GM21526 (cell line): ENCODE results near the gene ELMOD1.

Experiments
- ATAC-seq: cut with Tn5 transposase; IDR thresholded peaks from one replicate; pipeline ENCODE4 v1.9.1; 2021; ENCODE audit warnings: moderate library complexity; ENCODE audit not compliant: unreplicated experiment, low FRiP score

The ELMOD1 gene

DNA sequence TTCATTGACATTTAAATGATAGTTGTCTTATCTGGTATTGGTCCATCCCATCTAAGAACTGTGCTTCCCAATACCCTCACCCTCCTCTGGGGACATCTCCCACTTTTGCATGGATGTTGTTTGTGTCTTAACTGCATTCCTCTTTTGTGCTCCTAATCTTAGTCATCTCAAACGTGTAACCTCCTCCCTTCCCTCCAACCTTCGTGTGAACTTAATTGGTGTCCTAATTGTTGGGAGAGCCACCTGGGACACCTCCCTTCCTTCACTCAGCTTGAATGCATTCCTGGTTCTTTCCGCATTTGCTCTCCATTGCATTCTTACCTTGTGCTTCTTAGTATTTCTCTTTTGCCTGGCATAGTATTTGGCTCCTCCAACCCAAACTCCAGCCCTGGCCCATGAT is 9.8 kb upstream of the ELMOD1 start:
- no peak for ATAC-seq

- no peak for ATAC-seq
These were observed 7.2 kb upstream of the ELMOD1 start for GRCh38 chr11:107583629-107584195.

DNA sequence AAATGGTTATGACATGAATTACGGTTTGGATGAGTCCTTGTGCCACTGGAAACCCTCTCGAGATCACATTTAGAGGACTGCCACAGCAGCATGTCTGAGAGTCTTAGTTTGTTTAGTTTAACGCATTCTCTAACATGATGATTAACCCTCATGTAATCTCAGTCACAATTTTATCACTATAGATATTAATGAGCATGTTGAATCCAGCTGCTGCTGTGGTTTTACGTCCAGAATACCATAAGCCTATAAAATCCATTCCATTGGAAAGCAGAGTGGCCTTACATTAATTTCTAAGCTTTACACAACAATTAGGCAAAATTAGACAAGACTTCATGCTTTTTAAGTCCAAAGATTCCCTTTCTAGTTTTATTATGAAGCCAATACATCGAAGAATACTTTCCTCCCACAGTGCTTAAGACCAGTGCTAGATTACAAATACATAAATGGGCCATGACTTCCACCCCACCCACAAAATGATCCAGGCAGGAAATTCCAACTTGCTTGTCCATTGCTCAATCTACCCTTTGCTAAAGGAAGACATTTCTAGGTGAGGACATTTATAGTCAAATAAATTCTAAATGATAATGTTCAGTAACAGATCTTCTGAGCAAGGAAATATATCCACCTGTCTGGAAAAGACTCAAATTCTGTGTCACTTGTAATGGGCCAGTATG is 3.5 kb upstream of the ELMOD1 start:
- ATAC-seq = no peak

DNA sequence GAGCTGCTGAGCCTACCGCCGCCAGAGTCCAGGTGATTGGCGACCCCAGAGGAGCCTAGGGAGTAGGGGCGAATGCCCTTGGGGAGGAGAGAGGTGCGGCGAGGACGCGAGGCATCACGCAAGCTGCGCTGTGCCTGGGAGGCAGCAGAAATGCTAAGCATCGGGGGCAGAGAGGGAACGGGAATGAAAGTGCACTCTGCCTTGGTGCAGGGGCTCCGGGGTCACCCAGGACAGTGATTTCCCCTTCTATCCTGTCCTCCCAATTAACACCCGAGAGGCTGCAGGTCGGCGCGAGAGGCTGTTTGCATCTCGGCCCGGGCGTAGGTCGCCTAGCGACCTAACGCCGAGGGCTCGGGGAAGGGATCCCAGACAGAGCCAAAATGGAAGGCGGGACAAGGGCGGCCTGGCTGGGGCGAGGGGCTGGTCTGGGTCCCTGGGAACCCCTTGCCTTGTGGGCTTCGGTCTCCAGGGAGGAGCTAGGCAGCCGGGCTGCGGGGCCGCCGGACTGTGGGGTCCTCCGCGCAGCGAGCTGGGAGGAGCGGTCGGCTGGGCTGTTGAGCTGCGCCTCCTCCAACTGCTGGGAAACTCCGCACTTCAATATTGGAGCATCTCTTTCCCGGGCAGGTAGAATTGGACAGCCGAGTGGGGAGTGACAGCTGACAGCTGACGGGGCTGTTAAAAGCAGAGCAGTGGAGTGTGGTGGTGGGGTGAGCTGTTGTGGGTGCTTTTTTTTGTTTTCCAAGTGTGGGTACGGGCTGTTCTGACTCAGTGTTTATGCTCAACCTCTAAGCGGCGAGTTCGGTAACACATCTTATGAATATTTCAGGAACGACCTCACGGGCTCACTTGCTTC is 657 bp downstream of the ELMOD1 start:
- peak; percentile 36 for ATAC-seq

GRCh38 chr11:107592231-107592590 is 1.3 kb downstream of the ELMOD1 start:
- ATAC-seq = no peak

DNA sequence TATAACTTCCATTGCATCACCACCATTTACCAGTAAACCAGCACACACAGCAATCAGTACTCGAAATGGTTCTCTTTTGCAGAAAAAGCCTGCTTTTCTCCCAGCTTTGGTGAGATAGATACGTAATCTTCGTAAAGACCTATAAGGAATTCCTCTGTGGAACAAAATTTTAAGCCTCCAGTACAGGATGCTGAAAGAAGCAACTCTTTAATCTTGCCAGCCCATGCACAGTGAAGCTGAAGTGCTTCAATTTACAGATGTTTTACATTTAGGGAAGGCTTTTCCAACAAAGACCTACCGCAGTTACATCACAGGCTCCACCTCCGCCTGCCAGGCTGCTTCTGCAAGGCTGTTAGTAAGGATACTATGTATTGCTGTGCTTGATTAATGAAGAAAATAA is 1.9 kb downstream of the ELMOD1 start:
- no peak for ATAC-seq

DNA sequence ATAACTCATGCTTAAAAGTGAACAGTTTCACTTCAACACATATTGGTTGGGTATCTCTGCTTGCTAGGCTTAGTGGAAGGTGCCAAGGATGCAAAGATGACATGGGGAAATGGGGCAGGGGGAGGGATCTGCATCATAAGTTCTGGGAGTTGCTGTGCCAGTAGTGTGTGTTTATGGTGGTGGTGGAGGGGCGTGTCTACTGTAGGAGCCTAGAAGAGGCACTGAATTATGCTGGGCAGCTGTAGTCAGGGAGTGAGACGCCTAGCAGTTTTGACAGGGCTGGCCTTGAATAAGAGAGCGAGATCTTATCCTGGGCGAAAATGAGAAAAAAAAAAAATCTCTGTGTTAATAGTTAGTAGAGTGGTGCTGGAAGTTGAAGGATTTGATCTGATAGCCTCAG is 3.0 kb downstream of the ELMOD1 start:
- no peak for ATAC-seq

DNA sequence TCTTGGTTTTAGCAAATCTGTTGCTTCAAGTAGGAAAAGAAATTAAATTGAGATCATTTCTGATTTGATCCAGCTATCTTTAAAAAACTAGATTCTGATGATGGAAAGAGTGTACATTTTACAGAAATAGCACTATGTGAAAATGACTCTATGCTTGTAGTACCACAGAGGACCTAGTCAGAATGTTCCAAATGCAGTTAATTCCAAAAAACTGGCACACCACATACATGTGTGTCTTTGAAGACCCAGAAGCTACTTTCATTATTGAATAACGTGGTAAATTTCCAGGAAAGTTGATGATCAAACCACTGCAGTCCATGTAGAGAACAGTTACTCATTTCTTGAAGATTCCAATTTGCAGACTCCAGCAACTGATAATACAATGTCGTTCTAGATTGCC is 3.8 kb downstream of the ELMOD1 start:
- ATAC-seq = no peak

- peak; percentile 84 for ATAC-seq
These were observed 7.5 kb downstream of the ELMOD1 start for GRCh38 chr11:107598225-107599139.

GRCh38 chr11:107605061-107606006 is 14.4 kb downstream of the ELMOD1 start:
- ATAC-seq = no peak

- ATAC-seq = no peak
These were observed 15.2 kb downstream of the ELMOD1 start for GRCh38 chr11:107606141-107606540.

DNA sequence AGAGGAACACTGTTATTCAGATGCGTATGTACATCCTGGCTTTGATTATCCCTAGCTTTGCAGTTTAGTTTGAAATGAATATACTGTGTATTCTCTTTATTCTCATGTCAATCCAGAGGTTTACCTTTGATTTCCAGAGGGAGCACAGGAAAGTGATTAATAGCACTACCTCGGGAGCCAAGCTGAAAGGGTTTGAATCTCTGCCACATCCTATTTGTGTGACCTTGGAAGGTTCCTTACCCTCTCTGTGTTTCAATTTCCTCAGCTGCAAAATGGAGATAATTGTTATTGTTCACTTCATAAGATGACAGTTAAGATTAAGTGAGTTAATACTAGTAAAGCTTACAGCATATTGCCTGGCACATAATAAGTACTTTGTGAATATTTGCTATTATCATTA is 17.9 kb downstream of the ELMOD1 start:
- ATAC-seq = no peak

GRCh38 chr11:107609400-107610218 is 18.7 kb downstream of the ELMOD1 start:
- ATAC-seq = no peak

DNA sequence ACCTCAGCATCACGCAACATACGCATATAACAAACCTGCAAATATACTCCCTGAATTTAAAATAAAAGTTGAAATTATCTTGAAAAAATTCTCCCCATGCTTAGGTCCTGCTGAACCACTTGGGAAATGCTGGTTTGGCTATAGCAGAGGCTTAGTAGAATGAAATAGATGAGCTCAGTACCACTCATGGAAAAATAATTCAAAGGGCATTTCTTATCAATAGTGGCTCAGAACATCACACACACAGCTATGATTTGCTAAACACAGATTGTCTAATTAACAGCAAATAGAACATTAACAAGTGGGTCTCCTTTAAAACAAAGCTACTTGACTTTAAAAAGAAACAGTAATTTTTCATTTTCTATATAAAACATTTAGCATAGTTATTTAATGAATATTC is 21.5 kb downstream of the ELMOD1 start:
- no peak for ATAC-seq

- no peak for ATAC-seq
These were observed 29.0 kb downstream of the ELMOD1 start for GRCh38 chr11:107619926-107620325.

GRCh38 chr11:107621081-107621480 is 30.1 kb downstream of the ELMOD1 start:
- ATAC-seq = no peak

DNA sequence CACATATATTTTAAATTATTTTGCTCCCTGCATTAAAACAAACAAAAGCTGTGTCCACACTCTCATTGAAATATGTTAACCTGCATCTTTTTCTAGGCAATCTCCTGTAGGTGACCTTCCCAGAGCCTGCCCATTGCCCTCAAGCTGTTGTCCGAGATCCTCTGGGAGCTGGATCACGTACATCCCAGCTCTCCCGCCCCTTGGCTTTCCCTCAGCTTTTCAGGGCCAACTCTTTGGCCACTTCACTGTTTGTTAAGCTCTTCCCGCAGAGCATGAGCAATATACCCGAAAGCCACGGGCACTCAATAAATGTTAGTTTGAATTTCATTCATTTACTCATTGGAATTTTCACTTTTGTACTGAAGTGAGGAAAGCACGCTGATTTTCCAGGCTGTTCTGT is 32.2 kb downstream of the ELMOD1 start:
- ATAC-seq = no peak

GRCh38 chr11:107624983-107625684 is 34.2 kb downstream of the ELMOD1 start:
- ATAC-seq = no peak
